Karpas-422 (cell line): ENCODE results near the gene COL5A1. TPM values are rescaled to one million over a fixed set of nuclear protein-coding genes. Genes with fewer than 3 reads are reported as not detected.

ENCODE experiments used
- DNase-seq: peaks from one replicate; pipeline ENCODE4 v3.0.0-alpha.2; 2015
- H2AFZ ChIP-seq: fragments of 200-600 bp; sonication (generic); 2 replicates; pipeline ENCODE4 v1.6.1; 2014; ENCODE audit warnings: antibody characterized with exemption, low read length, mixed read lengths
- H3K27ac ChIP-seq: fragments of 200-600 bp; sonication (generic); 2 replicates; pipeline ENCODE4 v1.5.1; 2014; ENCODE audit warnings: mild to moderate bottlenecking, low read length, moderate library complexity
- H3K27me3 ChIP-seq: fragments of 200-600 bp; sonication (generic); 2 replicates; pipeline ENCODE4 v1.6.1; 2014; ENCODE audit warnings: low read length, mixed read lengths
- H3K36me3 ChIP-seq: fragments of 200-600 bp; sonication (generic); 2 replicates; pipeline ENCODE4 v1.6.1; 2014; ENCODE audit warnings: low read length, mixed read lengths; ENCODE audit not compliant: insufficient read depth
- H3K4me1 ChIP-seq: fragments of 200-600 bp; sonication (generic); 2 replicates; pipeline ENCODE4 v1.6.1; 2014; ENCODE audit warnings: mild to moderate bottlenecking, low read length, mixed read lengths
- H3K4me2 ChIP-seq: fragments of 200-600 bp; sonication (generic); 2 replicates; pipeline ENCODE4 v1.6.1; 2014; ENCODE audit warnings: low read length, low read depth, mild to moderate bottlenecking; ENCODE audit not compliant: poor library complexity, severe bottlenecking
- H3K4me3 ChIP-seq: fragments of 200-600 bp; sonication (generic); 2 replicates; pipeline ENCODE4 v1.5.1; 2014; ENCODE audit warnings: mild to moderate bottlenecking, antibody characterized with exemption, low read length, mixed read lengths
- H3K79me2 ChIP-seq: fragments of 200-600 bp; sonication (generic); 2 replicates; pipeline ENCODE4 v1.6.1; 2014; ENCODE audit warnings: mild to moderate bottlenecking, low read length, mixed read lengths
- H3K9ac ChIP-seq: fragments of 200-600 bp; sonication (generic); 2 replicates; pipeline ENCODE4 v1.6.0; 2014; ENCODE audit warnings: low read length
- H3K9me2 ChIP-seq: fragments of 200-600 bp; sonication (generic), shearing (Covaris generic); replicated peaks from 2 replicates; pipeline ENCODE4 v1.6.0; 2014; ENCODE audit warnings: mild to moderate bottlenecking, low read length, moderate library complexity; ENCODE audit not compliant: insufficient read depth
- H3K9me3 ChIP-seq: fragments of 300-700, 200-600 bp; sonication (generic); 2 replicates; pipeline ENCODE4 v1.6.1; 2014; ENCODE audit warnings: low read length, mixed read lengths
- H4K20me1 ChIP-seq: fragments of 200-600 bp; sonication (generic); 2 replicates; pipeline ENCODE4 v1.6.1; 2014; ENCODE audit warnings: mild to moderate bottlenecking, antibody characterized with exemption, low read length, low read depth; ENCODE audit not compliant: insufficient read depth
- total RNA-seq: library from RNA; depleted of rRNA; stranded (reverse); fragments of >200 nt; shearing (Covaris generic); gene quantifications from 2 replicates; pipeline ENCODE4 v1.2.3, GENCODE V29; 2014; ENCODE audit warnings: low replicate concordance

The COL5A1 gene
- total RNA-seq, 1 experiment from 2014 or later, result not detected

DNA sequence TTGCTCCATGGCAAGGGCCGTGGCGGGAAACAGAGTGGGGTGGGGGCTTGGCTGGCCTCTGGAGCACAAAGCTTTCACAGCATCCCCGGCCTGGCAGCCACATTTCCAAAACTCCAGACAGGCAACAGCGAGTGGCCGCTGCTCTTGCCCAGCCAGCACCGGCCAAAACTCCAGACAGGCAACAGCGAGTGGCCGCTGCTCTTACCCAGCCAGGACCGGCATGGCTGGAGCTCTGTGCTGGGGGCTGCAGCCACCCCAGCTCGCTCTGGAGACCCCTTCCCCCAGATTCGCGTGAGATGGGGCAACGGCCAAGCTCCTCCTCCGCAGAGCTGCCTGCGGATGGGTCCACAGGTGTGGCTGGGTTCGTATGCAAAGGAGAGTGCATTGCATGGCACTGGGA, 98.5 kb downstream of the COL5A1 start:
- Histone ChIP-seq H3K27ac (no peak overlapping the region), H3K27me3 (no peaks in the 10 kb centered on the region), H3K36me3 (no peaks in the 10 kb centered on the region), H2AFZ (no peak overlapping the region), H3K4me2 (no peak overlapping the region), H3K4me3 (no peak overlapping the region), H3K9ac (no peak overlapping the region), H3K9me3 (no peaks in the 10 kb centered on the region), H3K79me2 (no peaks in the 10 kb centered on the region), H4K20me1 (no peaks in the 10 kb centered on the region), H3K4me1 (no peaks in the 10 kb centered on the region), H3K9me2 (no peaks in the 10 kb centered on the region)
- DNase-seq, result no peak

- Histone ChIP-seq H3K4me1 (no peaks in the 10 kb centered on the region), H3K4me2 (no peak overlapping the region), H2AFZ (no peak overlapping the region), H4K20me1 (no peaks in the 10 kb centered on the region), H3K36me3 (no peaks in the 10 kb centered on the region), H3K9me2 (no peaks in the 10 kb centered on the region), H3K9me3 (peaks cover 6% of the 10 kb centered on the region; the same call in 1 of the 2 replicates), H3K27ac (no peak overlapping the region), H3K9ac (no peak overlapping the region), H3K4me3 (no peak overlapping the region), H3K79me2 (no peaks in the 10 kb centered on the region), H3K27me3 (no peaks in the 10 kb centered on the region)
- DNase-seq, result no peak
Measured at GRCh38 chr9:134741846-134742245, 100.2 kb downstream of the COL5A1 start.

DNA sequence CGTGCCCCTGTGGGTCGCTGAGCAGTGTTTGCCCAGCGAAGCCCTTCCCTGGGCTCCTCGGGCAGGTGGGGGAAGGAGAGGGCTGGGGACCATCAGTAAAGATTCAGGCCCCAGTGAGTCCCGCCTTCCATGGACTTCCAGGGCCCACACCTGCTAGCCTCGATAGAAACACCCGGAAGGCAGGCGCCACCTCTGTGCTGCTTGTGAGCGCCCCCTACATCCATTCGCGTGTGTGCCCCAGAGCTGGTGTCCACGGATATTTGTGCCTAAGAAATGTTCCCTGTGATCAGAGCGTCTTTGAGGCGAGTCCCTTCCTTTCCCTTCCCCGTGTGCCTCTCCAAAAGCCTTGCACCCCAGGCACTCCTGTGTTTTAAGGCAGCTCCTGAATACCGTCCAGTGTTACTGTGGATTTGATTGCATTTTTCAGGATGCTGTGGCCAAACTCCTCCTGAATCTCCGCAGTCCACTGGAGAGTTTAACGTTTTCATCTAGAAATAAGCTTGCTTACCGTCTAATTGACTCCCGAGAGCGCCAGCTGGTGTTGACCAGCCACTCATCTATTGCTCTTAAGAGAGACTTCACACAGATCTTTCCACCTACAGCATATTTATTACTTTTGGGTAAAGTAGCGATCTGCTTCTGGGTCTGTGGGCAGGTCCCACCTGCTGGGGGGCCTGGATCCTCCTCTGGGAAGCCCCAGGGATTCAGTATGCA, 101.4 kb downstream of the COL5A1 start:
- Histone ChIP-seq H3K27ac (no peak overlapping the region), H2AFZ (no peak overlapping the region), H4K20me1 (no peaks in the 10 kb centered on the region), H3K36me3 (no peaks in the 10 kb centered on the region), H3K9me2 (no peaks in the 10 kb centered on the region), H3K79me2 (no peaks in the 10 kb centered on the region), H3K27me3 (no peaks in the 10 kb centered on the region), H3K9me3 (peaks cover 18% of the 10 kb centered on the region; the same call in 1 of the 2 replicates), H3K4me2 (no peak overlapping the region), H3K9ac (no peak overlapping the region), H3K4me3 (no peak overlapping the region), H3K4me1 (no peaks in the 10 kb centered on the region)
- DNase-seq, result no peak

DNA sequence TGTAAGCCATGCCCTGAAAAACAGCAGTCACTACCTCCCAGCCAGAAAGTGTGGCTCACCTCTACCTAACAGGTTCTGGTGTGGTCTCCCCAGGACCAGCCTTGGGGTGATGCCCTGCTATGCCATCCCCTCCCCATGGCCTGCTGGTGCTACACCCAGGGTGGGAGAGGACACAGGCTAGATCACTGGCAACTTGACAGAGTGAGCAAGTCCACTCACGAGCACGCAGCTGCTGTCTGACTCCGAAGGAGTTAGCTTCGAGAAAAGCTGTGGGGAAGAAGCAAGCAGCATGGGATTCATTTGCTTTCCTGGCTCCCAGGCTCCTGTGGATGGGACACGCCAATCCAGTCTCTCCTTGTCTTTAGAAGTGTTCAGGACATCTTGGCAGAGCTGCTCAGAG, 102.2 kb downstream of the COL5A1 start:
- Histone ChIP-seq H3K79me2 (no peaks in the 10 kb centered on the region), H3K36me3 (no peaks in the 10 kb centered on the region), H3K9me3 (peaks cover 21% of the 10 kb centered on the region; the same call in 1 of the 2 replicates), H3K4me3 (no peak overlapping the region), H3K9ac (no peak overlapping the region), H3K9me2 (no peaks in the 10 kb centered on the region), H2AFZ (no peak overlapping the region), H4K20me1 (no peaks in the 10 kb centered on the region), H3K4me1 (no peaks in the 10 kb centered on the region), H3K27ac (no peak overlapping the region), H3K4me2 (no peak overlapping the region), H3K27me3 (no peaks in the 10 kb centered on the region)
- DNase-seq, result no peak

- no peak for DNase-seq
- Histone ChIP-seq H3K4me2 (no peak overlapping the region), H3K79me2 (no peaks in the 10 kb centered on the region), H3K9me3 (peaks cover 21% of the 10 kb centered on the region; the same call in 1 of the 2 replicates), H3K9me2 (no peaks in the 10 kb centered on the region), H3K27me3 (no peaks in the 10 kb centered on the region), H2AFZ (no peak overlapping the region), H3K9ac (no peak overlapping the region), H3K4me3 (no peak overlapping the region), H4K20me1 (no peaks in the 10 kb centered on the region), H3K27ac (no peak overlapping the region), H3K4me1 (no peaks in the 10 kb centered on the region), H3K36me3 (no peaks in the 10 kb centered on the region)
Measured at GRCh38 chr9:134744385-134745295, 103.0 kb downstream of the COL5A1 start.

- Histone ChIP-seq H2AFZ (no peak overlapping the region), H3K27ac (no peak overlapping the region), H3K4me2 (no peak overlapping the region), H4K20me1 (no peaks in the 10 kb centered on the region), H3K27me3 (no peaks in the 10 kb centered on the region), H3K9ac (no peak overlapping the region), H3K36me3 (no peaks in the 10 kb centered on the region), H3K9me3 (peaks cover 21% of the 10 kb centered on the region; the same call in 1 of the 2 replicates), H3K4me1 (no peaks in the 10 kb centered on the region), H3K9me2 (no peaks in the 10 kb centered on the region), H3K4me3 (no peak overlapping the region), H3K79me2 (no peaks in the 10 kb centered on the region)
- DNase-seq, result no peak
Measured at GRCh38 chr9:134747951-134748489, 106.4 kb downstream of the COL5A1 start.

DNA sequence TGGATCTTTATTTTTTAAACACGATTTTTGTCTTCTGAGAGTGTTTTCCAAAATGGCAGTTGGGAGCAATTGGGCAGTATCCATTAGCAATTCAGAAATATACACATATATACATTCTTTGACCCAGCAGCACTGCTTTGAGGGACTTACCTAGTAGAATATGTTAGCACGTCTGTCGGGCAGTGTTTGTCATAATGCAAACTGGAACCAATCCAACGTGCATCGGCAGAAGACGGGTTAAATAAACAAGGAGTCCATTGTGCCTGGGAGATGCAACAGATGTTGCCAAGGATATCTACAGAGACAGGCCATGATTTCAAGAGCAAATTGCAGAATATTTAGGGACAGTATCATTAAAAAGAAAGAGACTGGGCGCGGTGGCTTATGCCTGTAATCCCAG, 107.0 kb downstream of the COL5A1 start:
- H3K4me2 ChIP-seq, result no peak overlapping the region
- H3K4me1 ChIP-seq, result no peaks in the 10 kb centered on the region
- H3K4me3 ChIP-seq, result no peak overlapping the region
- no peak overlapping the region for H3K27ac ChIP-seq
- no peak for DNase-seq
- H4K20me1 ChIP-seq, result no peaks in the 10 kb centered on the region
- H3K9me3 ChIP-seq, result peaks cover 21% of the 10 kb centered on the region; the same call in 1 of the 2 replicates
- no peak overlapping the region for H2AFZ ChIP-seq
- H3K79me2 ChIP-seq, result no peaks in the 10 kb centered on the region
- no peaks in the 10 kb centered on the region for H3K36me3 ChIP-seq
- no peaks in the 10 kb centered on the region for H3K27me3 ChIP-seq
- no peaks in the 10 kb centered on the region for H3K9me2 ChIP-seq
- H3K9ac ChIP-seq, result no peak overlapping the region
